ENCODE data around the gene OTOL1. TPM values are rescaled to one million over a fixed set of nuclear protein-coding genes. Genes with fewer than 3 reads are reported as not detected.
A peak's percentile ranks its signal among the peaks of the same experiment; 100 is the strongest.

Gene OTOL1
- total RNA-seq, 1 experiment from 2014 or later = not detected

- POLR2A ChIA-PET = no interaction called here
- Mint-ChIP-seq H3K9me3 (peaks cover 4% of the 10 kb centered on the region; the same call in 1 of the 2 replicates), H3K4me1 (peaks cover 27% of the 10 kb centered on the region), H3K4me3 (no peak overlapping the region), H3K36me3 (no peaks in the 10 kb centered on the region; the same call in 1 of the 2 replicates), H3K27ac (no peak overlapping the region), H3K27me3 (ENCODE audit: low read depth) (no peaks in the 10 kb centered on the region)
- CTCF ChIA-PET = no interaction called here
- no peak for TF ChIP-seq ZNF396 (CRISPR knock-in tag; IDR thresholded peaks at IDR 0.05; ENCODE audit: borderline replicate concordance)
- no peak for TF ChIP-seq ZNF219 (CRISPR knock-in tag; IDR thresholded peaks at IDR 0.05; ENCODE audit: borderline replicate concordance)
- no peak for TF ChIP-seq TEAD4 (CRISPR knock-in tag; IDR thresholded peaks at IDR 0.05)
- DNase-seq (ENCODE audit: low spot score) (no peak), ATAC-seq (peak; percentile 24; the same call in 1 of the 2 replicates)
Observed at GRCh38 chr3:161550491-161551195, 54.0 kb downstream of the OTOL1 start.

- H3K27me3 Mint-ChIP-seq (ENCODE audit: low read depth) = no peaks in the 10 kb centered on the region
- H3K4me3 Mint-ChIP-seq = no peak overlapping the region
- ATAC-seq = no peak
- no peaks in the 10 kb centered on the region for H3K9me3 Mint-ChIP-seq
- H3K4me1 Mint-ChIP-seq = peaks cover 27% of the 10 kb centered on the region
- TF ChIP-seq ZBTB43 (CRISPR knock-in tag; IDR thresholded peaks at IDR 0.05) = no peak
- no peak overlapping the region for H3K27ac Mint-ChIP-seq
- no peaks in the 10 kb centered on the region; the same call in 1 of the 2 replicates for H3K36me3 Mint-ChIP-seq
- DNase-seq (ENCODE audit: low spot score) = no peak
- POLR2A ChIA-PET = no interaction called here
- CTCF ChIA-PET = no interaction called here
Observed at GRCh38 chr3:161551697-161552096, 55.1 kb downstream of the OTOL1 start.

- Mint-ChIP-seq H3K27ac (no peak overlapping the region), H3K9me3 (no peaks in the 10 kb centered on the region), H3K4me1 (peaks cover 30% of the 10 kb centered on the region), H3K27me3 (ENCODE audit: low read depth) (no peaks in the 10 kb centered on the region), H3K4me3 (no peak overlapping the region), H3K36me3 (no peaks in the 10 kb centered on the region; the same call in 1 of the 2 replicates)
- ATAC-seq (peak; percentile 67), DNase-seq (ENCODE audit: low spot score) (no peak)
- TF ChIP-seq NFE2L1 (CRISPR knock-in tag; IDR thresholded peaks at IDR 0.05) (no peak), ATF2 (CRISPR knock-in tag; IDR thresholded peaks at IDR 0.05; ENCODE audit: borderline replicate concordance, low read depth) (no peak), JUN (CRISPR knock-in tag; IDR thresholded peaks at IDR 0.05) (no peak), ZNF219 (CRISPR knock-in tag; IDR thresholded peaks at IDR 0.05; ENCODE audit: borderline replicate concordance) (no peak), ERG (CRISPR knock-in tag; IDR thresholded peaks at IDR 0.05) (no peak), NFATC4 (CRISPR knock-in tag; IDR thresholded peaks at IDR 0.05) (no peak), IRF1 (CRISPR knock-in tag; IDR thresholded peaks at IDR 0.05) (no peak), E2F5 (CRISPR knock-in tag; IDR thresholded peaks at IDR 0.05) (no peak), TCF7 (CRISPR knock-in tag; IDR thresholded peaks at IDR 0.05; ENCODE audit: low read depth) (no peak), ETV6 (CRISPR knock-in tag; IDR thresholded peaks at IDR 0.05) (no peak), ZSCAN18 (CRISPR knock-in tag; IDR thresholded peaks at IDR 0.05) (no peak)
- POLR2A ChIA-PET = no interaction called here
- CTCF ChIA-PET = no interaction called here
Observed at GRCh38 chr3:161552984-161553560, 56.5 kb downstream of the OTOL1 start.

Other genes starting within 250 kb of the OTOL1 start
- gene SPTSSB, start 125.3 kb upstream of the OTOL1 start, total RNA-seq (2021) = 14.1 to 17.8 TPM (median 15.7 TPM) in 3 replicates

Measured in WTC11 (cell line).